Stimulated activated CD8-positive, alpha-beta memory T cell treated with anti-CD3 and anti-CD28 coated beads, Interleukin-7, amount 100 ng/mL, for 48 hours (primary cell): ENCODE measurements around the gene HOXA9.

Experiments used
- DNase-seq, 2 donors: peaks; one replicate each; pipeline ENCODE4 v3.0.0-alpha.2; 2020; ENCODE audit warnings: low read depth in 1 of 2; ENCODE audit errors: extremely low read depth in 1 of 2

The HOXA9 gene

DNA sequence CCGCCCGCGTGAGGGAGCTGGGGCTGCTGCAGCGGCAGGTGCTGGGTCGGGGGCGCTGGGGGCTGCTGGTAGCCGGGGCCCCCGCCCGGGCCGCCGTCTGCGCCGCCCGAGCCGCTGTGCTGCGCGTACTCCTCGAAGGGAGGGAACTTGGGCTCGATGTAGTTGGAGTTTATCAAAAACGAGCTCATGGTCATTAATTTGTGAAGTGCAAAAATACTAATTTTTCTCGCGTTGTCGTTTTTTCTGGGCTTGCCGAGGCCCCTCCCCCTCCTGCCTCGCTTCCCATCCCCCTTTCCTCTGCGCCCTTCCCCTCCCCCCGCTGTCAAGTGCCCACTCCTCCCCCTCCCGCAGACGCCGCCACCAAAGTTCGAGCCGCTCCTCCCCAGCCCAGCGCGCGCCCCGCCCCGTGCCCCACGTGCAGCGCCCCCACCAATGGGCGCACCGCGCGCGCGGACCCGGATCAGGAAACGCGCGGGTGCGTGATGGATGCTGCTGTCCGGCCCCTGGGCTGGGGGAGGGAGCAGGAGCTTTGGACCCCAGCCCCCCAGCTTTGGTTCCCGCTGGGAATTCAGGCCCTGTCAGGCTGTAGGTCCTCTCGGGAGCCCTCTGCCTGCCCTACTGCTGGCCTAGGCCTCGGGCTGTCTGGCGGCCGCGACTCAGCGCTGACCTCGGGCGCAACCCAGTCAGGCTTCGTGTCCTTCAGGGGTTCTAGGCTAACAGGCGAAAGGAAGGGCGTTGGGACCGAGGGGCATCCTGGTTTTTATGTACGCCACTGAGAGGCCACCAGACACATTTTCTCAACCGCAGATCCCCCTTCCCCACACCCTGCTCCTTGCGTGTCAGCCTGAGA lies 34.6 kb downstream of the HOXA9 start, which contains the start of gene HOXA4:
Gene HOXA4, minus strand, starts transcription at position 218 of the 850 bp plus-strand sequence. Its CDS starts 24 bp downstream, at position 194.
- peak; percentile 40 to 48 for DNase-seq

DNA sequence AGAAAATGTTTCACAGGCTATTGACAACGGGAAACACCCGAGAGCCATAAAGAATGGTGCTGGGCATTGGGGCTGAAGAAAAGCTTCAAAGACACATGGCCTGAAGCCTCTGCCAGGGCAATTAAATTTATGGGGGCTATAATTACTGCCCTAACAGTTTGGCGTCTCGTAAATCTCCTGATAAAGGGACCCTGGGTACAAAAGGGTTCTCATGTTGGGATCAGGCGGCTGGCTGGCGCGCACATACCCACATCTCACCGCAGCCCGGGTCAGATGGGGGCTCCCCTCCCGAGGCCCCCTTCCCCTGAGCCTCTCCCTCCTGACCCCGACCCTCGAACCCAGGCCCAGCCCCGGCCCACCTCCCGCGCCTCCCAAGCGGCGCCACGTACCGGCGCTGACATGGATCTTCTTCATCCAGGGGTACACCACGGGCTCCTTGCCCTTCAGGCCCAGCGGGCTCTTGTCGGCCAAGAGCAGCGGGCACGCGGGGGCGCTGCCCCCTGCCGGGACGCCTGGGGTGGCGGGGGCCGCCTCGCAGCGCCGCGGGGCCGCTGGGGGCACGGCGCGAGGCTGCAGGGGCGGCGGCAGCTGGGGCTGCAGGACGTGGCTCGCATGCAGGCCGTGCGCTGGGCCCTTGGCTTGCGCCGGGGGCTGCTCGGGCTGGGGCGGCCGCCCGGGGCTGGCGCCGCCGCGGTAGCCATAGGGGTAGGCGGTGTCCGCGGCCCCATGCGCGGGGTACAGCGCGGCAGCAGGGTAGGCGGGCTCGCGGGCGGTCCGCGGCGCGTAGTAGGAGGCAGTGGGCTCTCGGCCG lies 35.4 kb downstream of the HOXA9 start:
- no peak for DNase-seq

DNA sequence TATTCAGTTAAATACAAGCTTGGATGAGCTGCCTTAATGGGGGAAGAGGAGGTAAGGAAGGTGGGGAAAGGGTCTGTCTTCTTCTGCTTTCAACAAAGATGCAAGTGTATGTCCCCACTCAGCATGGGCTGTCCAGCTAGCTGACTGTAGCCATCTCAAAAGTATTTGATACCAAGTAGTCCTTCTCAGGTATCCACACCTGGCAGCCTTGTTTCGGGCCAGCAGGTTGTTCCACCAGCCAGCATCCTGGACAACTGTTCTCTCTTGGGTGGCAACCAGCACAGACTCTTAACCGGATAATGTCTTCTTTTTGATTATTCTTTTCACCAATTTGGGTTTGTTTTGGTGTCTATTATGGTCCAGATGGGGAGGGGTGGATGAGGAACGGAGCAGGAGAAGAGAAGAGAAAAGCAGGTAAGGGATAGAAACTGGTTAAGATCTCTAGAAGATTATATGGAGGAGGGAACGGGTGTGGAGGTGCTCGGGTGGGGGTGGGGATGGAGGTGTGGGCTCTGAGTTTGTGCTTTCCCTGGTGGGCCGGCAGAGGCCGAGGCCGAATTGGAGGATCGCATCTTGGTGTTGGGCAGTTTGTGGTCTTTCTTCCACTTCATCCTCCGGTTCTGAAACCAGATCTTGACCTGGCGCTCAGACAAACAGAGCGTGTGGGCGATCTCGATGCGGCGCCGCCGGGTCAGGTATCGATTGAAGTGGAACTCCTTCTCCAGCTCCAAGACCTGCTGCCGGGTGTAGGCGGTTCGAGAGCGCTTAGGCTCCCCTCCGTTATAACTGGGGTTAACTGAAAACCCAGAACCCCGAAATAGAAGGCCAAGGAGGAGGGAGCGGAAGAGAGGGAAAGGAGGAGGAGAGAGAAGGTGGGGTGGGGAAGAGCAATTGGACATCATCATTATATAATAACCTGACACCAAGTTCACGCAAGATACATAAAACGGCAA lies 36.3 kb downstream of the HOXA9 start:
- DNase-seq = no peak

DNA sequence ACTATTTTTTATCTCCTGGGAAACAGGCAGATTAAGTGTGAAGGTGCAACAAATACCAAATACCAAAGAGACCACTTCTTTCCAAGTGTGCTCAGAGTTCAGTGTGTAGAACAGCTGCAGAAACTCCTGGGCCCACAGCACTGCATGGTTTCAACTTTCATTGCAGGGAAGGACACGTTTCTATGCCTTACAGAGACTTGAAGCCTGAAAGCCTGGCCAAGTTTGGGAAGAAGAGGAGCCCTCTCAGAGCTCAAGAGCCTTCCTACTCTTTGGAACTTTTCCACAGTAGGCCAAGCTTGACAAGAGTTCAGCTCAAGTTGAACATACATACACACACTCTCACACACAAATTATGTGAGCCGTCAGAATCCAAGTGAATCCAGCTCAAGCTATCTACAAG lies 37.3 kb downstream of the HOXA9 start:
- DNase-seq = no peak

DNA sequence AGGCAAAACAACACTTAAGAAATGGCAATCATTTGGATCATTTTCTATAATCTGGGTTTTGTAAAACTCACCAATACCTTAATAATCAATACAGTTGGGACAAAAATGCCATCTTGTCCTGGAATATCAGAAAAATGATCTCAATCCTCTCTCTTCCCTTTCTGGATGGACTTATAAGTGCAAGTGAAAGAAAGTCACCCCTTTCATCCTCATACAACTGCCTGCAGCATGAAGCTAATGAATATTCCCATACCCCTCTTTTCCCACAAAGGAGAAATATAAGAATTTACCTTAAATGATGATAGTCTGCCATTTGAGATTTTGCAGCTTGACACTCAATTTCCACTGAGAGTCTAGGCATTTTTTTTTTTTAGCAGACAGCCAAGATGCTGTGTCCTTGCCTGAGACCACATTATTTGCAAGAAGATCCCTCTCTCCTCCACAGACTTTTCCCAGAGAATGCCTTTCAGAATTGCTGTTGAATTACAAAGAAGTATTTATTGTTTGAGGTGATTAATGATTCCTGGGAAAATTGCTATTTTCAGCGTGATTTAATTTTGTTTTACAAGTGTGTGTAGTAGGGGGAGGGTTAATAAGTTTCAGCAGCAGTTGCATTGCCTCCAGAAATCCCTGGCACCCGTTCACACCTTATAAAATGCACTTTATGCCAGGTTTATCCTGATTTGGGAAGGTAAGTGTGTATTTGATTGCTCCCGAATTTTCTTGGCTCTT lies 38.6 kb downstream of the HOXA9 start:
- no peak for DNase-seq

DNA sequence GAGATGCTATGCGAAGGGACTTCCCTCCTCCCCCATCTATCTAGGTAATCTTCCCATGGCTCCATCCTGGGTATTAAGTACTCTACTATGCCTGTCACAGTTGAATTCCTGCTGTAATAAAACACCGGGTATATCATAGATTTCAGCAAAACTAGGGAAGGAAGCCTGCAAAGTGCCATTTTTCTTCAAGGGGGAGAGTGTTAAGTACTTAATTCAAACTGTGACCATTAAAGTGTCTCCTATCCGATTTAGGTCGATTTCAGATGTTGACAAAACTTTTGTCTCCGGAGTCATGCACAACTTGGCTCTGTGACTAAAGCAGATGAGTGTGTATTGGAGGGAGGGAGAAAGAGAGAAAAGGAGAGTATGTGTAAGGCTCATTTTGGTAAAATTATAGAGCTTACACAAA lies 39.3 kb downstream of the HOXA9 start:
- DNase-seq = no peak

DNA sequence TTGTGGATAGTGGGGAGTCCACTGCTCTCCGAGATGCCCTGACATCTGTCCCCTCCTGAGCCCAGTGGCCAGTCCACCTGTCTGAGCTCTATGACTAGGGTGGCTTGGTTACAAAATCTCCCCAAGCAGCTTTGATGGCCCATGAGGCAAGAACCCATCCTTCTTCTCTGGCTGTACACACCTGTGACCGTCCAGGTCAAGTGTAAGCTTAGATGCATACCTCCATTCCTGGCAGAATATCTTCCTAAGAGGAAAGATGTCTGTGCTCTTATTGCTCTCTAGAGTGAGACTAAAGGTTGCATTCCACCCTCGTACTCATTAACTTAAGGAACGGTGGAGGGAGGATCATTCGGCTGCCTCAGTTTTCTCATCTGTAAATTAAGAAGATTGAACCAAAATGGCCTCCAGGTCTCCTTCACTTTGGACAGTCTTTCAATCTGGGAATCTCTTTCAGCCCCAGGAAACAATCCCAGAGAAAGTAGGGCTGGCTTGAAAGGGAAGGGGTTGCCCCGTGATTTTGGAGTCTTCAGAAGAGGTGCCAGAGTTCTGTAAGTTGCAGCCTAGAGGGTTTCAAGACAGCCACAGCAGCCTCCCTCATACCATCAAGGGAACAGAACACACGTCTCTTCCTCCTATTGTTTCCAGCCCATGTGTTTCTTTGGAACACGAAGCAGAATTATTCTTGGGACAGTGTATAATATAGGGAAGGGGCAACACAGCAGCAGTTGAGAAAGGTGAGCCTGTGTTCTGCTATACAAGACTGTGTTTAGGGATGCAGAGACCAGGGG lies 40.2 kb downstream of the HOXA9 start:
- no peak for DNase-seq

DNA sequence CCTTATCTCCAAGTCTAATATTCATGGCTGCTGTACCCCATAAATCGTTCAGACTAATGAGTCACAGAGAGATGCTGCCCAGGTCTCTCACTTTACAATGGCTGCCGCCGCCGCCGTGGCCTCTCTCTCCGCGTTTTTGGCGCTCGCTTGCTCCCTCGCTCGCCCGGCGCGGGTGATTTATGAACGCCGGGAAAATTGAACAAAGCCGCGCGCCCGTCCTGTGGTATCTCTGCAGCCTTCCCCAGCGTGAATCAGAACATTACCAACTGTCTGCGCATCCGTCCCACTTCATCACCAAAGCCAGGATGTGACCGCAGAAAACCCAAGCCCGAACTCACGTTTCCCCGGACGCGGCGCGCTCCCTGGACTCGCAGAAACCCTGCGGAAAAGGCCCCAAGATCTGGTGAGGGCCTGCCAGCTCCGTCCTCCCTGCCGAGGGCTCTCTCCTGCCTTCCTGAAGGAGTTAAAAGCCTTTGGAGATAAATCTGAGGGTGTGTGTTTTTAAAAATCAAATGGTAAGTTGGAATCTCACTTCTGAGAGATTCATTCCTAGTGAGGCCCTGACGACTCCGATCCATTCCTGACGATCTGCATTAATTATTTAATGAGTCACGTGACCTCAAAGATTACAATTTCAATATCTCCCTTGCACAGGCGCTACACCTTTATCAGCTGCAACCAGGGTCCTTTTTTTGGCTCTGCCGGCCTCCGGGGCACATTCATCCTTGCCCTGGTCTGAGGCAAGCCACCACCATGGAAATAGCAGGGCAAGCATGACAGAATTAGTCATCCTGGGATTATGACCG lies 41.0 kb downstream of the HOXA9 start:
- DNase-seq = no peak

DNA sequence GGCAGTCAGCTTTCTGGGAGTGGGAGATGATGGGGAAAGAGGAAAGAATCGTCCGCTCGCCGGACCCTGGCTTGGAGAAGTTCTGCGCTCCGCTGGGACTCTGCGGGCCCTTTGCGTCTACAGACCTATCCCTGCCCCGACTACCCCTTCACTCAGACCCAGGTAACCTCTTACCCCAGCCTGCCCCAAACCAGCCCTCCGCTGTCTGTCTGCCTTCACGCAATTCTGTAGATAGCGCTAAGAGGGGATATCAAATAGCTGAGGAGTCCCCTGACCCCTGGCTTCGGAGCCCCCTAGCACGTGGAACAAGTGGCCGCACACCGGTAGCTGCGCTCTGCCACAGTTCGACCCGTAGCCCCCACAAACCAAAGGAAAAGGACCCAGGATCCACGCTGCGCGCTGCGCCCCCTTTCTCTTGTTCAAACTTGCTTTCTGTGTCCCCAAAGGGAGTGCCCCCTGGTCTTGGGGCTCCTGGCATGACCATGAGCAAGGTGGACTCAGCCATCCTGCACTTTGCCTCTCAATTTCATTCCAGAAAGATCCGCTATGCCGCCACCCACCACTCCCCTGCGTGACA lies 41.8 kb downstream of the HOXA9 start:
- DNase-seq = no peak

DNA sequence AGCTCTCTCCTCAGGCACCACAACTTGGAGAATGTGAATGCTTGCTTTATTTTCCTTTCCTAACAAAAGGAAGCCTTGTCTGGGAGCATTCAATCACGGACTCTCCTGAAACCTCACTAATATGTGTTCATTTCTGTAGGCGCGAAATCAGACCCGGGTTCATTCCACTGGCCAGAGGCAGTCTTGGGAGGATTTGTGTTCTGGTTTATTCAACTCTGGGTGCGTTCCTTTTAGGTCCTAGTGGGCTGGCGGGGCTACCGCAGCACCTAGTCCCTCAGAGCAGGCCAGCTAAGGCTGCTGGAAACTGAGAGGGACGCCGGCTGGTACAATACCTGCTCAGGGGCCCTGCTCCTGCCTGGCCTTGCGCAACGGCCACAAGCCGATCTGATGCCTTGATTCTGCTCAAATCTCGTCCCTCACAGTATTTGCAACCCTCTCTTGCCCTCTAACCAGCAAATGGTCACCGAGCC lies 42.3 kb downstream of the HOXA9 start:
- DNase-seq = no peak

DNA sequence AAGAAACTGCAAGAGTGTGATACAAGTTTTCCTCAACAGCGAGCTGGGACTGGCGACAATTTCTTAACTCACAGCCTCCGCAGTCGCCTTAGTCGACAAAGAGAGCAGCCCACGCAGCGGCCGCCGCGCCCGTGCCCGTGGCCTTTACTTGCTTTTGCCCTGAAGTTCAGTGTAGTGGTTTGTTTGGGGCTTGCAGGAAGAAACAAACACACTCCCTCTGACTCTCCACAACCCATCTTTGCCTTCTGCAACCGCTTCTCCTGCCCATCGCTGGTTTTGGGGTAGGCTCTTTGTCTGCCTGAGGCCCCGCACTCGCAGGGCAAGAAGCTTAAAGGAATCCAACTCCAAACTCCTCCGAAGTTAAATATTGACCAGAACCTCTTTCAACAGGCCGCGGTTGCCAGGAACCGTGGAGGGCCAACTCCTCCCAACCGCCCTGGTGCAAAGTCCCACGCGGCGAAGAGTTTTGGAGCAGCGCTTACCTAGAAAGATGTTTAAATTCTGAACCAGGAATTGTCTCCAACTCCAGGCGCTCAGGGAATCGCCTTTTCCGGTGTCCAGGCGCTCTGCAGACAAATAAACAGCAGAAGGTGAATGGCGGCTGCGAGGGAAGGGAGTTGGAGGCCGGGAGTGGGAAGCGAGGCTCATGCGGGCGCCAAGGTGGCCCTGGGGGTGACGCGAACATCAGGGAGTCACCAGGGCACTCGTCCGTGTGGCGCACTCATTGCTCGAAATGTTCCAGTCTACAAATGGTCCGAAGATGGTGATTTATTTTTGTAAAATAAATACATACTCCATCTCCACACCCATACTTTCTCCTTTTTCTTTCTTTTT lies 43.0 kb downstream of the HOXA9 start:
- no peak for DNase-seq

DNA sequence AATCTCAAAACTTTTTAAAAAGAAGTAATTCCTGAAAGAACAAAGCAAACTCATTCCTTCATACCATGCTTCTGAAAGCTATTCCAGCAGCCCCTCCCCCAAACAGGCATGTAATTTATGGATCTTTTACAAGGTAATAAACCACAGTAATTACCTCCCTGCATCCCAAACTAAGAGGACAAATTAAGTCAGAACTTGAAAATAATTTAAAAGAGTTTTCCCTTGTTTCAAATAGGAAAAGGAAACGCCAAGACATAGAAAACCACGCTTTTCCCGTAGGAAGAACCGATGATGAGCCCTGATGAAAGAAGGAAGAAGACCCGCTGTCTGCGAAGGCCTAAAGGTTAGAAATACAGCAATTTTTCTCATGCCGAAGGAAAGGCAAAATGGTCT lies 43.7 kb downstream of the HOXA9 start:
- no peak for DNase-seq

DNA sequence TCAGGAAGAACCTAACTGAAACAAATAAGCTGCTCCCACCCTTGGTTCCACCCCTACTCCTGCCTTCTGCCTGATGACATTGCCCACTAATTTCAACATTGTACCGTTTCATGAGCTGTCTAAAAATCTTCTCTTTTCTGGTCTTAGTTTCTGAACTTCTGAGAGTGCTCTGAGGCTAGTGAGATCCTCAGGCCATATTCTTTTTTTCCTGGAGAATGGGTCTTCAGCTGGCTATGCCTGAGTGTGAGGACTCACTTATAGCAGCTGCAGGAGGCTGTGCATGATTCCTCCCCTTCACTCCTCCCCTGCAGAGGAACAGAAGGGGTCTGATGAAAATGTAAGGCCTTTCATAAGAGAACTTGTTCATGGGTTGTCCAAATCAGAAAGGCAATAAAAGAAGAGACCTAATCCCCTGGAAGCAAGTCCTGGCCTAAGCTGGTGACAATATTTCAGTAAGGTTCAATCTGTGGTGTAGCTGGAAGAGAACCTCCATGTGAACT lies 45.9 kb downstream of the HOXA9 start:
- no peak for DNase-seq

DNA sequence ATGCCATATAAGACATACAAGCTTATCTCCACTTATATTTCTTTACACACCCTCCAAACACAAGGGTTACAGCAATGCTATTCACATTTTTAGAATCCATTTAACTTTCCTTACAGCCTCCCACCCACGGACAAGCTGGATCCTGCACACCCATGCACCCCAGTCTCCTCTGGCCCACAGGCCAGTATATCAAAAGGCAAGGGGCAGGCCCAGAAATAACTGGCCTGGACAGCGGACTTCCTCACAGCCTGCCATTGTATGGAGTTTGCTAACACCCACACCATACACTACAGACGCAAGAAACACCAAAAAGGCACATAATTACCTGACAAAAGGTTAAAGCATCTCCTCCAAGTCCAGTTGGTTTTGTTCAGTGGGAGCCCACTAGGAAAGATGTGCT lies 46.8 kb downstream of the HOXA9 start:
- DNase-seq = no peak

DNA sequence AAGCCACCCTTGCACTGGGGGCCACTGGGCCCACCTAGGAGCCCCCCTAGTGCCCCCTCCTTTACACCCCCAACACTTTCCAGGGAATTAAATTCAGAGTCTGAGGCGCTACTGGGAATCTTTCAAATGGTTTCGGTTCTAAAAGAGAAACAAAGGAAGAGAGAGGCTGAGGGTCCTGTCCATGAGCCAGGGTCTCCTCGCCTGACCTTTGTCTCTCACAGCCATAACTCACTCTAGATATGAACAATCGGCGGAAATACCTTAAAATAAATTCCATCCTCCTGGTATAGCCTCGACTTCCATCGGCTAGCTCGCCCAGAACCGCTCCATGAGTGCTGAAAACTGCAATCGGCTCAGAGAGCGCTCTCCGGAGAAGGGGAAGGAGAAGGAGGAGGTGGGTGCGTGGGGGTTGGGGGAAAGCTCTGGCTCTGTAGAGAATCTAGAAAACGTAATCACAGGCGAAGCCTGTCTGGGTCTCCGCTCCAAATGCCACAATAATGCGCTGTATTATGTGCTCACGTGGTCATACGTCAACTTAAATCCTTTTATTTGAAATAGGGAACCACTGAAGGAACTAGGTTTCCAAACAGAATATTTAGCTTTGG lies 47.3 kb downstream of the HOXA9 start:
- DNase-seq = no peak

DNA sequence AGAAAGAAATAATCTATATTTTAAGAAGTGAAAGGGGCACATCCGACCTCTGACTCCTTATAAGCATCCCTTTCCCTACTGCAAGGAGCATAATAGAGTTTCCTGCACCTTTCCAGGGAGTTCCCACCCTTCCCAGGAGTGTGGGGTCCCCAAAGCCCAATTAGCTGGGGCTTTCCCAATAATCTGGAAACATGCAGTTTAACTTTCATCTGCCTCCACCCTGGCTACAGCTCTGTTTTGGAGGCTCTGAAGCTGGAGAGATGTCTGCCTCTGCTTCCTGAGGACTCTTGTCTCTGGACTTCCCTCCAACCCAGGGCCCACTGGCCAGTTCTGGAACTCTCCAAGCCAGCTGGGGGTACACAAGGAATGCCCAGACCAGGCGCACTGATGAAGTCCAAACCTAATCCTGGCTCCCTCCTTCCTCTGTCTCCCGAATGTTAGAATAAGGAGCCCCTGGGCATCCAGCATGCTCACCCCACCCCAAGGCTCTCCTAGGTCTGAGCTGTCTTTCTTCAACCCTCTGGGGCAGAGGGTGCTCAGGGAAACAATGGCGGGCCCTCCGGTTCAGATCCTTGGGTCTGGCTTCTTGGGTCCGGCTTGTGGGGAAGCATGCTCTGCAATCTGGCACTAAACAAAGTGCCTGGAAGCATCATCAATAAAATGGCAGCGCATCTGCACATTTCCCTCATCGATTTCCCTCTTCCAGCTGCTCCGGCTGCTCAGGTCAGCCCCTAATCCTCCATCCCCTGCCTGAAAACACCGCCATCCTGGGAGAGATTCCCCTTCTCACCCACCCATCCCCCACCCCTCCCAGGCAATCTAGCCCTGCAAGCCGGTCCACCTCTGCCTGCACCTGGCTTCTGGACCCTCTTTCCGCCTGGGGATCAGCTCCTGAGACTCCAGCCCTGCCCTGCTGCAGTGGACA lies 48.1 kb downstream of the HOXA9 start:
- DNase-seq = no peak
